Measurements from ENCODE around the gene NOL7. TPM values are rescaled to one million over a fixed set of nuclear protein-coding genes. Genes with fewer than 3 reads are reported as not detected.

The NOL7 gene
- total and polyA plus RNA-seq, 2 experiments from 2014 or later = 84.3 to 96.8 TPM

- Histone ChIP-seq H3K36me3 (replicated peaks; ENCODE audit: insufficient read depth, low read depth) (no peaks in the 10 kb centered on the region), H3K4me2 (no peak overlapping the region), H3K4me3 (no peak overlapping the region), H2AFZ (no peak overlapping the region), H3K27ac (no peak overlapping the region), H3K79me2 (no peaks in the 10 kb centered on the region), H3K4me1 (ENCODE audit: insufficient read depth) (peaks cover 7% of the 10 kb centered on the region), H3K9me3 (ENCODE audit: low read depth) (no peaks in the 10 kb centered on the region), H3K27me3 (no peaks in the 10 kb centered on the region), H3K9me2 (replicated peaks; ENCODE audit: insufficient read depth) (no peaks in the 10 kb centered on the region), H4K20me1 (ENCODE audit: insufficient read depth, poor library complexity, severe bottlenecking) (no peaks in the 10 kb centered on the region)
- no peak for DNase-seq (ENCODE audit: low spot score)
- no peak for TF ChIP-seq EZH2 (IDR thresholded peaks at IDR 0.05; ENCODE audit: borderline replicate concordance)
- TF ChIP-seq CTCF (IDR thresholded peaks at IDR 0.05; ENCODE audit: poor library complexity) = no peak
- no peak for TF ChIP-seq EZH2phosphoT487 (IDR thresholded peaks at IDR 0.05; ENCODE audit: low read depth, severe bottlenecking, unreplicated experiment)
- 88% methylated on average over 5 of the region's 5 CpGs for WGBS (ENCODE audit: low lambda C conversion rate, missing lambda C conversion rate)
Observed at GRCh38 chr6:13568970-13569369, 46.2 kb upstream of the NOL7 start.

- H3K4me3 ChIP-seq = no peak overlapping the region
- WGBS (ENCODE audit: low lambda C conversion rate, missing lambda C conversion rate) = 90% methylated on average over 7 of the region's 7 CpGs
- no peaks in the 10 kb centered on the region for H3K36me3 ChIP-seq (replicated peaks; ENCODE audit: insufficient read depth, low read depth)
- no peaks in the 10 kb centered on the region for H3K9me2 ChIP-seq (replicated peaks; ENCODE audit: insufficient read depth)
- H3K4me1 ChIP-seq (ENCODE audit: insufficient read depth) = peaks cover 10% of the 10 kb centered on the region
- H4K20me1 ChIP-seq (ENCODE audit: insufficient read depth, poor library complexity, severe bottlenecking) = no peaks in the 10 kb centered on the region
- peaks cover 14% of the 10 kb centered on the region for H3K79me2 ChIP-seq
- H2AFZ ChIP-seq = no peak overlapping the region
- no peak for DNase-seq (ENCODE audit: low spot score)
- no peak for TF ChIP-seq CTCF (IDR thresholded peaks at IDR 0.05; ENCODE audit: poor library complexity)
- TF ChIP-seq EZH2 (IDR thresholded peaks at IDR 0.05; ENCODE audit: borderline replicate concordance) = no peak
- no peak for TF ChIP-seq EZH2phosphoT487 (IDR thresholded peaks at IDR 0.05; ENCODE audit: low read depth, severe bottlenecking, unreplicated experiment)
- no peak overlapping the region for H3K27ac ChIP-seq
- H3K9me3 ChIP-seq (ENCODE audit: low read depth) = no peaks in the 10 kb centered on the region
- no peaks in the 10 kb centered on the region for H3K27me3 ChIP-seq
- H3K4me2 ChIP-seq = no peak overlapping the region
Observed at GRCh38 chr6:13572240-13572639, 42.9 kb upstream of the NOL7 start.

- TF ChIP-seq EZH2phosphoT487 (IDR thresholded peaks at IDR 0.05; ENCODE audit: low read depth, severe bottlenecking, unreplicated experiment) (no peak), CTCF (IDR thresholded peaks at IDR 0.05; ENCODE audit: poor library complexity) (no peak), EZH2 (IDR thresholded peaks at IDR 0.05; ENCODE audit: borderline replicate concordance) (no peak)
- Histone ChIP-seq H2AFZ (peak overlapping the region; percentile 86), H3K79me2 (peaks cover 19% of the 10 kb centered on the region), H3K4me2 (peak overlapping the region; percentile 82), H3K27ac (peak overlapping the region; percentile 98), H3K27me3 (no peaks in the 10 kb centered on the region), H4K20me1 (ENCODE audit: insufficient read depth, poor library complexity, severe bottlenecking) (no peaks in the 10 kb centered on the region), H3K36me3 (replicated peaks; ENCODE audit: insufficient read depth, low read depth) (no peaks in the 10 kb centered on the region), H3K4me3 (peak overlapping the region; percentile 84), H3K9me2 (replicated peaks; ENCODE audit: insufficient read depth) (no peaks in the 10 kb centered on the region), H3K9me3 (ENCODE audit: low read depth) (no peaks in the 10 kb centered on the region), H3K4me1 (ENCODE audit: insufficient read depth) (peaks cover 10% of the 10 kb centered on the region)
- no peak for DNase-seq (ENCODE audit: low spot score)
- WGBS (ENCODE audit: low lambda C conversion rate, missing lambda C conversion rate) = 84% methylated on average over 16 of the region's 16 CpGs
Observed at GRCh38 chr6:13572951-13573654, 42.0 kb upstream of the NOL7 start.

Data from hepatocyte (in vitro differentiated cells).